B cell (primary cell): Measurements from ENCODE around the gene UNC79. TPM values are rescaled to one million over a fixed set of nuclear protein-coding genes. Genes with fewer than 3 reads are reported as not detected.

Experiments
- ATAC-seq: fragments of 200-7000 bp; cut with Tn5 transposase; one replicate; pipeline ENCODE4 v1.10.0; 2021; ENCODE audit warnings: low read depth, mild to moderate bottlenecking, moderate number of reproducible peaks, moderate library complexity
- CTCF ChIA-PET: fragments of 350-600 bp; sonication (Branson Sonifier 250); formaldehyde crosslinking; loops from one replicate; lab custom pipeline; 2021; ENCODE audit warnings: antibody characterized with exemption, inconsistent platforms; lab: Charles Lee
- POLR2A ChIA-PET: fragments of 350-600 bp; sonication (Branson Sonifier 250); formaldehyde crosslinking; loops from one replicate; lab custom pipeline; 2021; ENCODE audit warnings: antibody characterized with exemption; lab: Charles Lee
- DNase-seq: peaks from one replicate; pipeline ENCODE4 v3.0.0; 2013
- H2AFZ ChIP-seq: 2 replicates; pipeline ENCODE4 v1.6.1; 2012; ENCODE audit warnings: mild to moderate bottlenecking, low read depth, low read length; ENCODE audit not compliant: insufficient read depth, poor library complexity, severe bottlenecking
- H3K27ac ChIP-seq, 2 donors: 1 replicate in 1 of 2; 2 replicates in 1 of 2; pipeline ENCODE4 v1.5.1; 2012 to 2013; ENCODE audit warnings: low read length in 2 of 2, mild to moderate bottlenecking in 2 of 2, moderate library complexity in 1 of 2
- H3K27me3 ChIP-seq, 4 experiments: fragments of 200-600 bp in 1 of 4; sonication (generic) in 1 of 4; replicated peaks in 1 of 4; 1 replicate in 2 of 4; 2 replicates in 2 of 4; pipeline versions ENCODE4 v1.6.1 to v1.7.0; 2013 to 2016; ENCODE audit warnings: low read length in 3 of 4, mild to moderate bottlenecking in 2 of 4, mixed read lengths in 1 of 4, moderate library complexity in 1 of 4; ENCODE audit not compliant: insufficient read depth in 4 of 4, control insufficient read depth in 3 of 4; ENCODE audit errors: control extremely low read depth in 1 of 4
- H3K36me3 ChIP-seq, 2 experiments: replicated peaks in 1 of 2; 1 replicate in 1 of 2; 2 replicates in 1 of 2; pipeline versions ENCODE4 v1.6.1 to v1.7.1; 2013; ENCODE audit warnings: low read length in 1 of 2; ENCODE audit not compliant: insufficient read depth in 2 of 2, control insufficient read depth in 1 of 2; ENCODE audit errors: control extremely low read depth in 1 of 2, extremely low read depth in 1 of 2
- H3K4me1 ChIP-seq, 2 donors: fragments of 200-600 bp in 1 of 2; sonication (generic) in 1 of 2; 1 replicate in 1 of 2; 2 replicates in 1 of 2; pipeline versions ENCODE4 v1.5.1 to v1.6.1; 2013 to 2017; ENCODE audit warnings: low read length in 2 of 2; ENCODE audit not compliant: control insufficient read depth in 2 of 2, insufficient read depth in 2 of 2
- H3K4me2 ChIP-seq: replicated peaks from 2 replicates; pipeline ENCODE3; 2012; ENCODE audit warnings: mild to moderate bottlenecking, low read depth, low read length; ENCODE audit not compliant: poor library complexity, severe bottlenecking
- H3K4me3 ChIP-seq, 5 experiments: fragments of 200-600 bp in 1 of 5; sonication (generic) in 1 of 5; 1 replicate in 3 of 5; 2 replicates in 2 of 5; pipeline versions ENCODE4 v1.5.1 to v1.7.0; 2011 to 2016; ENCODE audit warnings: low read length in 4 of 5, mild to moderate bottlenecking in 4 of 5, low read depth in 2 of 5, control low read depth in 1 of 5, moderate library complexity in 1 of 5; ENCODE audit not compliant: insufficient read depth in 1 of 5; ENCODE audit errors: control extremely low read depth in 1 of 5, extremely low read depth in 1 of 5
- H3K79me2 ChIP-seq: fragments of 200-600 bp; sonication (generic); one replicate; pipeline ENCODE4 v1.6.0; 2016; ENCODE audit warnings: low read length; ENCODE audit not compliant: control insufficient read depth, insufficient read depth
- H3K9ac ChIP-seq: fragments of 200-600 bp; sonication (generic); 2 replicates; pipeline ENCODE4 v1.6.1; 2017; ENCODE audit warnings: mild to moderate bottlenecking, low read length, moderate library complexity
- H3K9me3 ChIP-seq, 3 donors: one replicate each; pipeline versions ENCODE4 v1.6.1 to v1.7.1; 2013; ENCODE audit warnings: low read length in 2 of 3; ENCODE audit not compliant: control insufficient read depth in 2 of 3, insufficient read depth in 1 of 3; ENCODE audit errors: control extremely low read depth in 1 of 3
- H4K20me1 ChIP-seq: 2 replicates; pipeline ENCODE4 v1.6.0; 2012; ENCODE audit warnings: mild to moderate bottlenecking, low read length; ENCODE audit not compliant: insufficient read depth, control insufficient read depth, poor library complexity, severe bottlenecking
- H3K27ac Mint-ChIP-seq: one replicate; pipeline ENCODE4 v1.8.0; 2021; ENCODE audit warnings: mixed read lengths
- H3K27me3 Mint-ChIP-seq: one replicate; pipeline ENCODE4 v1.8.0; 2021; ENCODE audit warnings: mixed read lengths
- H3K4me1 Mint-ChIP-seq: one replicate; pipeline ENCODE4 v1.8.0; 2021; ENCODE audit warnings: mixed read lengths
- H3K4me3 Mint-ChIP-seq: one replicate; pipeline ENCODE4 v1.8.0; 2021; ENCODE audit warnings: mixed read lengths
- H3K9me3 Mint-ChIP-seq: one replicate; pipeline ENCODE4 v1.8.0; 2022; ENCODE audit warnings: mixed read lengths; ENCODE audit not compliant: insufficient read depth
- CTCF ChIP-seq: fragments of 200-600 bp; IDR thresholded peaks from one replicate; pipeline ENCODE4 v1.8.0; 2022; ENCODE audit warnings: antibody characterized with exemption, mild to moderate bottlenecking
- EZH2 ChIP-seq: IDR thresholded peaks from 2 replicates; pipeline ENCODE4 v1.6.1; 2012; ENCODE audit warnings: borderline replicate concordance, low read depth, mild to moderate bottlenecking, moderate library complexity, low read length; ENCODE audit not compliant: insufficient read depth, poor library complexity, severe bottlenecking
- WGBS: methylation state at CpG from one replicate; pipeline ENCODE4 v1.1.5; 2013; ENCODE audit warnings: missing lambda C conversion rate; ENCODE audit not compliant: insufficient coverage; 5-methylcytosine and 5-hydroxymethylcytosine counted together
- intact Hi-C: fragments of 100-400 bp; cut with micrococcal nuclease; formaldehyde crosslinking; loops from one replicate; pipeline ENCODE4 v1.10.0; 2022
- polyA plus RNA-seq: library from polyadenylated mRNA; depleted of rRNA; stranded (reverse); fragments of >200 nt; gene quantifications from 2 replicates; pipeline ENCODE4 v1.2.3, GENCODE V29; 2012
- total RNA-seq, 2 donors: library from RNA; stranded (reverse); fragments of 120-200 nt in 1 of 2; gene quantifications; 1 replicate in 1 of 2; 2 replicates in 1 of 2; pipeline versions ENCODE4 v1.2.3 to v1.2.4, GENCODE V29; 2013 to 2022

Gene UNC79
- total and polyA plus RNA-seq, 2 donors (not counting 1 experiment from before 2014, with no cell fraction given), result 0.04 to 0.15 TPM

GRCh38 chr14:93716002-93716745, 285.4 kb downstream of the UNC79 start:
- Histone ChIP-seq H3K27ac (no peak overlapping the region), H3K4me3 (no peak overlapping the region), H3K27me3 (no peaks in the 10 kb centered on the region), H4K20me1 (no peaks in the 10 kb centered on the region), H3K9ac (no peak overlapping the region), H3K9me3 (peaks cover 0 to 3% (median 0%) of the 10 kb centered on the region in 3 donors), H2AFZ (no peak overlapping the region), H3K79me2 (no peaks in the 10 kb centered on the region), H3K4me2 (no peak overlapping the region), H3K36me3 (no peaks in the 10 kb centered on the region), H3K4me1 (no peaks in the 10 kb centered on the region)
- intact Hi-C loops, result no loop called here
- H3K4me1 Mint-ChIP-seq, result no peaks in the 10 kb centered on the region
- 96% methylated on average over 4 of the region's 8 CpGs for WGBS
- CTCF ChIA-PET, result no interaction called here
- DNase-seq, result no peak
- ATAC-seq, result no peak
- H3K27ac Mint-ChIP-seq, result no peak overlapping the region
- H3K9me3 Mint-ChIP-seq, result no peaks in the 10 kb centered on the region
- peaks cover 9% of the 10 kb centered on the region for H3K27me3 Mint-ChIP-seq
- TF ChIP-seq CTCF (no peak), EZH2 (no peak)
- POLR2A ChIA-PET, result no interaction called here
- H3K4me3 Mint-ChIP-seq, result no peak overlapping the region
